ENCODE results near the gene LGALSL.

LGALSL gene

GRCh38 chr2:64408031-64408430 lies 45.9 kb upstream of the LGALSL start:
- Histone ChIP-seq H3K27ac (replicated peaks; ENCODE audit: low read length) (no peak overlapping the region), H3K23ac (ENCODE audit: low read depth, low read length, poor library complexity) (no peak overlapping the region), H4K8ac (ENCODE audit: low read depth, low read length) (no peak overlapping the region), H3K4me2 (ENCODE audit: insufficient read depth, low read length, poor library complexity, severe bottlenecking) (no peak overlapping the region), H3K4me3 (ENCODE audit: low read length in 2 of 2) (no peak overlapping the region), H3K27me3 (ENCODE audit: control insufficient read depth in 3 of 3, insufficient read depth in 3 of 3, low read depth in 1 of 3, low read length in 3 of 3) (no peaks in the 10 kb centered on the region), H3K36me3 (replicated peaks in 1 of 2; ENCODE audit: control insufficient read depth in 2 of 2, insufficient read depth in 2 of 2, low read length in 2 of 2) (no peaks in the 10 kb centered on the region), H3K4ac (ENCODE audit: low read length) (no peak overlapping the region), H2BK15ac (ENCODE audit: low read length) (no peak overlapping the region), H3K18ac (ENCODE audit: low read length) (peak overlapping the region; percentile 29), H2BK120ac (ENCODE audit: low read depth, low read length) (no peak overlapping the region), H3K9ac (ENCODE audit: low read depth, low read length, poor library complexity) (no peak overlapping the region), H3K79me1 (ENCODE audit: low read depth, low read length) (no peaks in the 10 kb centered on the region), H2AK5ac (ENCODE audit: low read depth, low read length) (no peak overlapping the region), H2AFZ (ENCODE audit: low read length) (no peak overlapping the region), H3K14ac (ENCODE audit: low read length) (no peak overlapping the region), H2BK12ac (ENCODE audit: low read length) (no peak overlapping the region), H2BK5ac (ENCODE audit: low read length) (no peak overlapping the region), H3K4me1 (ENCODE audit: control insufficient read depth in 2 of 2, insufficient read depth in 1 of 2, low read depth in 1 of 2, low read length in 2 of 2) (peaks cover 28 to 31% of the 10 kb centered on the region in 2 donors), H3K9me3 (replicated peaks in 1 of 2; ENCODE audit: control insufficient read depth in 2 of 2, insufficient read depth in 1 of 2, low read depth in 1 of 2, low read length in 2 of 2) (no peaks in the 10 kb centered on the region), H4K91ac (ENCODE audit: low read depth, low read length, poor library complexity) (no peak overlapping the region)
- no peak for DNase-seq (ENCODE audit: low spot score)
- WGBS, 2 donors (ENCODE audit: extremely low coverage in 2 of 2, insufficient read length in 2 of 2, insufficient replicate concordance in 1 of 2): no CpG with 5 or more reads among the region's 3 CpGs

- no peak overlapping the region for H3K23ac ChIP-seq (ENCODE audit: low read depth, low read length, poor library complexity)
- no peak overlapping the region for H3K4me3 ChIP-seq (ENCODE audit: low read length in 2 of 2)
- no peak overlapping the region for H4K91ac ChIP-seq (ENCODE audit: low read depth, low read length, poor library complexity)
- no peak overlapping the region for H3K14ac ChIP-seq (ENCODE audit: low read length)
- WGBS, 2 donors (ENCODE audit: extremely low coverage in 2 of 2, insufficient read length in 2 of 2, insufficient replicate concordance in 1 of 2): no CpG with 5 or more reads among the region's 1 CpG
- no peak overlapping the region for H3K18ac ChIP-seq (ENCODE audit: low read length)
- H3K9ac ChIP-seq (ENCODE audit: low read depth, low read length, poor library complexity): no peak overlapping the region
- DNase-seq (ENCODE audit: low spot score): no peak
- H2BK15ac ChIP-seq (ENCODE audit: low read length): no peak overlapping the region
- no peaks in the 10 kb centered on the region for H3K27me3 ChIP-seq (ENCODE audit: control insufficient read depth in 3 of 3, insufficient read depth in 3 of 3, low read depth in 1 of 3, low read length in 3 of 3)
- no peak overlapping the region for H4K8ac ChIP-seq (ENCODE audit: low read depth, low read length)
- H2BK12ac ChIP-seq (ENCODE audit: low read length): no peak overlapping the region
- no peak overlapping the region for H3K4ac ChIP-seq (ENCODE audit: low read length)
- H2BK120ac ChIP-seq (ENCODE audit: low read depth, low read length): no peak overlapping the region
- no peak overlapping the region for H3K27ac ChIP-seq (replicated peaks; ENCODE audit: low read length)
- H2BK5ac ChIP-seq (ENCODE audit: low read length): no peak overlapping the region
- H2AK5ac ChIP-seq (ENCODE audit: low read depth, low read length): no peak overlapping the region
- peaks cover 8 to 10% of the 10 kb centered on the region in 2 donors for H3K4me1 ChIP-seq (ENCODE audit: control insufficient read depth in 2 of 2, insufficient read depth in 1 of 2, low read depth in 1 of 2, low read length in 2 of 2)
- H3K9me3 ChIP-seq (replicated peaks in 1 of 2; ENCODE audit: control insufficient read depth in 2 of 2, insufficient read depth in 1 of 2, low read depth in 1 of 2, low read length in 2 of 2): no peaks in the 10 kb centered on the region
- no peaks in the 10 kb centered on the region for H3K79me1 ChIP-seq (ENCODE audit: low read depth, low read length)
- H3K36me3 ChIP-seq (replicated peaks in 1 of 2; ENCODE audit: control insufficient read depth in 2 of 2, insufficient read depth in 2 of 2, low read length in 2 of 2): no peaks in the 10 kb centered on the region
- no peak overlapping the region for H3K4me2 ChIP-seq (ENCODE audit: insufficient read depth, low read length, poor library complexity, severe bottlenecking)
- no peak overlapping the region for H2AFZ ChIP-seq (ENCODE audit: low read length)
Observed at GRCh38 chr2:64410671-64411070, 43.3 kb upstream of the LGALSL start.

GRCh38 chr2:64412671-64413070 lies 41.3 kb upstream of the LGALSL start:
- Histone ChIP-seq H2BK120ac (ENCODE audit: low read depth, low read length) (no peak overlapping the region), H3K27ac (replicated peaks; ENCODE audit: low read length) (no peak overlapping the region), H3K4me1 (ENCODE audit: control insufficient read depth in 2 of 2, insufficient read depth in 1 of 2, low read depth in 1 of 2, low read length in 2 of 2) (peaks cover 1 to 2% of the 10 kb centered on the region in 2 donors), H2BK5ac (ENCODE audit: low read length) (no peak overlapping the region), H3K27me3 (ENCODE audit: control insufficient read depth in 3 of 3, insufficient read depth in 3 of 3, low read depth in 1 of 3, low read length in 3 of 3) (no peaks in the 10 kb centered on the region), H3K36me3 (replicated peaks in 1 of 2; ENCODE audit: control insufficient read depth in 2 of 2, insufficient read depth in 2 of 2, low read length in 2 of 2) (no peaks in the 10 kb centered on the region), H3K23ac (ENCODE audit: low read depth, low read length, poor library complexity) (no peak overlapping the region), H3K4me2 (ENCODE audit: insufficient read depth, low read length, poor library complexity, severe bottlenecking) (no peak overlapping the region), H2BK12ac (ENCODE audit: low read length) (no peak overlapping the region), H2AFZ (ENCODE audit: low read length) (no peak overlapping the region), H3K9ac (ENCODE audit: low read depth, low read length, poor library complexity) (no peak overlapping the region), H3K18ac (ENCODE audit: low read length) (no peak overlapping the region), H3K79me1 (ENCODE audit: low read depth, low read length) (no peaks in the 10 kb centered on the region), H4K91ac (ENCODE audit: low read depth, low read length, poor library complexity) (no peak overlapping the region), H3K9me3 (replicated peaks in 1 of 2; ENCODE audit: control insufficient read depth in 2 of 2, insufficient read depth in 1 of 2, low read depth in 1 of 2, low read length in 2 of 2) (no peaks in the 10 kb centered on the region), H3K14ac (ENCODE audit: low read length) (no peak overlapping the region), H4K8ac (ENCODE audit: low read depth, low read length) (no peak overlapping the region), H2BK15ac (ENCODE audit: low read length) (no peak overlapping the region), H3K4ac (ENCODE audit: low read length) (no peak overlapping the region), H3K4me3 (ENCODE audit: low read length in 2 of 2) (no peak overlapping the region), H2AK5ac (ENCODE audit: low read depth, low read length) (no peak overlapping the region)
- no peak for DNase-seq (ENCODE audit: low spot score)
- WGBS, 2 donors (ENCODE audit: extremely low coverage in 2 of 2, insufficient read length in 2 of 2, insufficient replicate concordance in 1 of 2): no CpG with 5 or more reads among the region's 4 CpGs

GRCh38 chr2:64414736-64415435 lies 39.1 kb upstream of the LGALSL start:
- Histone ChIP-seq H3K27ac (replicated peaks; ENCODE audit: low read length) (no peak overlapping the region), H3K79me1 (ENCODE audit: low read depth, low read length) (no peaks in the 10 kb centered on the region), H3K14ac (ENCODE audit: low read length) (no peak overlapping the region), H3K4me1 (ENCODE audit: control insufficient read depth in 2 of 2, insufficient read depth in 1 of 2, low read depth in 1 of 2, low read length in 2 of 2) (peaks cover 2 to 3% of the 10 kb centered on the region in 2 donors), H2AK5ac (ENCODE audit: low read depth, low read length) (no peak overlapping the region), H3K4me2 (ENCODE audit: insufficient read depth, low read length, poor library complexity, severe bottlenecking) (no peak overlapping the region), H2BK12ac (ENCODE audit: low read length) (no peak overlapping the region), H3K9ac (ENCODE audit: low read depth, low read length, poor library complexity) (no peak overlapping the region), H4K91ac (ENCODE audit: low read depth, low read length, poor library complexity) (no peak overlapping the region), H3K27me3 (ENCODE audit: control insufficient read depth in 3 of 3, insufficient read depth in 3 of 3, low read depth in 1 of 3, low read length in 3 of 3) (no peaks in the 10 kb centered on the region), H3K9me3 (replicated peaks in 1 of 2; ENCODE audit: control insufficient read depth in 2 of 2, insufficient read depth in 1 of 2, low read depth in 1 of 2, low read length in 2 of 2) (no peaks in the 10 kb centered on the region), H2BK15ac (ENCODE audit: low read length) (no peak overlapping the region), H2AFZ (ENCODE audit: low read length) (no peak overlapping the region), H3K18ac (ENCODE audit: low read length) (no peak overlapping the region), H3K36me3 (replicated peaks in 1 of 2; ENCODE audit: control insufficient read depth in 2 of 2, insufficient read depth in 2 of 2, low read length in 2 of 2) (no peaks in the 10 kb centered on the region), H2BK5ac (ENCODE audit: low read length) (no peak overlapping the region), H2BK120ac (ENCODE audit: low read depth, low read length) (no peak overlapping the region), H3K4ac (ENCODE audit: low read length) (no peak overlapping the region), H4K8ac (ENCODE audit: low read depth, low read length) (no peak overlapping the region), H3K23ac (ENCODE audit: low read depth, low read length, poor library complexity) (no peak overlapping the region), H3K4me3 (ENCODE audit: low read length in 2 of 2) (no peak overlapping the region)
- DNase-seq (ENCODE audit: low spot score): no peak
- no CpG with 5 or more reads among the region's 7 CpGs for WGBS, 2 donors (ENCODE audit: extremely low coverage in 2 of 2, insufficient read length in 2 of 2, insufficient replicate concordance in 1 of 2)
